Measurements from ENCODE around the gene RNASEH2A.

The RNASEH2A gene
- 0.07 to 0.94 reads per million in 2 donors for total RNA-seq

- peak; percentile 68 to 94 (median 78) for DNase-seq
Measured at GRCh38 chr19:12806242-12807081, at the start of gene RNASEH2A. Gene RNASEH2A, plus strand, starts transcription at chr19:12806584. Its CDS starts 90 bp downstream, at chr19:12806674.

GRCh38 chr19:12757544-12758274 is 48.7 kb upstream of the RNASEH2A start:
- peak; percentile 31 to 74 (median 50) for DNase-seq

GRCh38 chr19:12759686-12760085 is 46.7 kb upstream of the RNASEH2A start:
- DNase-seq = no peak

- no peak for DNase-seq
Measured at GRCh38 chr19:12763100-12763499, 43.3 kb upstream of the RNASEH2A start.

GRCh38 chr19:12764698-12765097 is 41.7 kb upstream of the RNASEH2A start:
- DNase-seq = no peak

- peak in 4 of 5 experiments; percentile 64 to 71 (median 68) for DNase-seq
Measured at GRCh38 chr19:12766051-12766521, 40.3 kb upstream of the RNASEH2A start.

GRCh38 chr19:12767150-12767549 is 39.2 kb upstream of the RNASEH2A start:
- no peak for DNase-seq

GRCh38 chr19:12767666-12768065 is 38.7 kb upstream of the RNASEH2A start:
- no peak for DNase-seq

GRCh38 chr19:12769689-12770088 is 36.7 kb upstream of the RNASEH2A start:
- DNase-seq = peak; percentile 29 to 88 (median 43)

- DNase-seq = no peak
Measured at GRCh38 chr19:12770922-12771321, 35.5 kb upstream of the RNASEH2A start.

GRCh38 chr19:12772323-12772722 is 34.1 kb upstream of the RNASEH2A start:
- no peak for DNase-seq

- DNase-seq = peak in 1 of 5 experiments; percentile 44
Measured at GRCh38 chr19:12773571-12773970, 32.8 kb upstream of the RNASEH2A start.

GRCh38 chr19:12774588-12775555 is 31.5 kb upstream of the RNASEH2A start, which contains the start of gene HOOK2:
Gene HOOK2, minus strand, starts transcription at chr19:12775552. Its CDS starts 103 bp downstream, at chr19:12775449.
- peak in 1 of 5 experiments; percentile 48 for DNase-seq

GRCh38 chr19:12777217-12778016 is 29.0 kb upstream of the RNASEH2A start:
- peak; percentile 68 to 81 (median 70) for DNase-seq

- peak in 4 of 5 experiments; percentile 29 to 62 (median 37) for DNase-seq
Measured at GRCh38 chr19:12778017-12778904, 28.1 kb upstream of the RNASEH2A start.

- no peak for DNase-seq
Measured at GRCh38 chr19:12778905-12779161, 27.6 kb upstream of the RNASEH2A start.

- no peak for DNase-seq
Measured at GRCh38 chr19:12779162-12779993, 27.0 kb upstream of the RNASEH2A start.

GRCh38 chr19:12782174-12782423 is 24.3 kb upstream of the RNASEH2A start:
- DNase-seq = no peak

- DNase-seq = peak; percentile 75 to 99 (median 95)
Measured at GRCh38 chr19:12782424-12783290, 23.7 kb upstream of the RNASEH2A start.

All from T-helper 2 cell (primary cell).